ENCODE results near the gene CIP2A. TPM values are rescaled to one million over a fixed set of nuclear protein-coding genes. Genes with fewer than 3 reads are reported as not detected.

The CIP2A gene
- total and polyA plus RNA-seq, 2 donors (not counting 1 experiment from before 2014, with no cell fraction given): 7.9 to 10.1 TPM

- H3K4me2 ChIP-seq (ENCODE audit: extremely low read depth, insufficient read depth, low read length): no peak overlapping the region
- no peak for DNase-seq (ENCODE audit: low read depth in 2 of 2)
- TF ChIP-seq EZH2 (IDR thresholded peaks at IDR 0.05; ENCODE audit: low read length, missing control alignments): no peak
- TF ChIP-seq, protein P1, sequence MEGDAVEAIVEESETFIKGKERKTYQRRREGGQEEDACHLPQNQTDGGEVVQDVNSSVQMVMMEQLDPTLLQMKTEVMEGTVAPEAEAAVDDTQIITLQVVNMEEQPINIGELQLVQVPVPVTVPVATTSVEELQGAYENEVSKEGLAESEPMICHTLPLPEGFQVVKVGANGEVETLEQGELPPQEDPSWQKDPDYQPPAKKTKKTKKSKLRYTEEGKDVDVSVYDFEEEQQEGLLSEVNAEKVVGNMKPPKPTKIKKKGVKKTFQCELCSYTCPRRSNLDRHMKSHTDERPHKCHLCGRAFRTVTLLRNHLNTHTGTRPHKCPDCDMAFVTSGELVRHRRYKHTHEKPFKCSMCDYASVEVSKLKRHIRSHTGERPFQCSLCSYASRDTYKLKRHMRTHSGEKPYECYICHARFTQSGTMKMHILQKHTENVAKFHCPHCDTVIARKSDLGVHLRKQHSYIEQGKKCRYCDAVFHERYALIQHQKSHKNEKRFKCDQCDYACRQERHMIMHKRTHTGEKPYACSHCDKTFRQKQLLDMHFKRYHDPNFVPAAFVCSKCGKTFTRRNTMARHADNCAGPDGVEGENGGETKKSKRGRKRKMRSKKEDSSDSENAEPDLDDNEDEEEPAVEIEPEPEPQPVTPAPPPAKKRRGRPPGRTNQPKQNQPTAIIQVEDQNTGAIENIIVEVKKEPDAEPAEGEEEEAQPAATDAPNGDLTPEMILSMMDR (conservative IDR thresholded peaks at IDR 0.05 in 1 of 2, IDR thresholded peaks at IDR 0.05 in 1 of 2; ENCODE audit: low read depth in 1 of 2, low read length in 2 of 2): no peak
- no peaks in the 10 kb centered on the region for H3K27me3 ChIP-seq (ENCODE audit: control insufficient read depth, insufficient read depth, low read length)
- H3K9ac ChIP-seq (ENCODE audit: insufficient read depth, low read length): no peak overlapping the region
- peaks cover 2% of the 10 kb centered on the region for H3K36me3 ChIP-seq (ENCODE audit: control insufficient read depth, insufficient read depth, low read length)
- no peaks in the 10 kb centered on the region for H4K20me1 ChIP-seq (ENCODE audit: control insufficient read depth, extremely low read depth, insufficient read depth, low read length)
- H2AFZ ChIP-seq (ENCODE audit: low read length): no peak overlapping the region
- H3K27ac ChIP-seq (ENCODE audit: insufficient read depth, low read length): no peak overlapping the region
- H3K9me3 ChIP-seq (ENCODE audit: control insufficient read depth, insufficient read depth, low read depth, low read length): no peaks in the 10 kb centered on the region
- H3K4me1 ChIP-seq (ENCODE audit: control insufficient read depth, extremely low read depth, insufficient read depth, low read length): no peaks in the 10 kb centered on the region
- H3K4me3 ChIP-seq (replicated peaks in 1 of 4; ENCODE audit: control extremely low read depth in 1 of 4, insufficient read depth in 1 of 4, low read depth in 3 of 4, low read length in 4 of 4): no peak overlapping the region
- no peaks in the 10 kb centered on the region for H3K79me2 ChIP-seq (ENCODE audit: control insufficient read depth, insufficient read depth, low read length)
Observed at GRCh38 chr3:108578064-108578463, 11.2 kb downstream of the CIP2A start.

- Histone ChIP-seq H3K27ac (ENCODE audit: insufficient read depth, low read length) (no peak overlapping the region), H3K79me2 (ENCODE audit: control insufficient read depth, insufficient read depth, low read length) (no peaks in the 10 kb centered on the region), H3K4me1 (ENCODE audit: control insufficient read depth, extremely low read depth, insufficient read depth, low read length) (no peaks in the 10 kb centered on the region), H4K20me1 (ENCODE audit: control insufficient read depth, extremely low read depth, insufficient read depth, low read length) (no peaks in the 10 kb centered on the region), H3K27me3 (ENCODE audit: control insufficient read depth, insufficient read depth, low read length) (no peaks in the 10 kb centered on the region), H3K4me2 (ENCODE audit: extremely low read depth, insufficient read depth, low read length) (no peak overlapping the region), H3K9ac (ENCODE audit: insufficient read depth, low read length) (no peak overlapping the region), H3K36me3 (ENCODE audit: control insufficient read depth, insufficient read depth, low read length) (no peaks in the 10 kb centered on the region), H3K9me3 (ENCODE audit: control insufficient read depth, insufficient read depth, low read depth, low read length) (no peaks in the 10 kb centered on the region), H2AFZ (ENCODE audit: low read length) (no peak overlapping the region), H3K4me3 (replicated peaks in 1 of 4; ENCODE audit: control extremely low read depth in 1 of 4, insufficient read depth in 1 of 4, low read depth in 3 of 4, low read length in 4 of 4) (no peak overlapping the region)
- no peak for DNase-seq (ENCODE audit: low read depth in 2 of 2)
- no peak for TF ChIP-seq EZH2 (IDR thresholded peaks at IDR 0.05; ENCODE audit: low read length, missing control alignments)
- TF ChIP-seq, protein P1 (conservative IDR thresholded peaks at IDR 0.05 in 1 of 2, IDR thresholded peaks at IDR 0.05 in 1 of 2; ENCODE audit: low read depth in 1 of 2, low read length in 2 of 2): no peak
Observed at GRCh38 chr3:108569336-108569735, 19.9 kb downstream of the CIP2A start.

- Histone ChIP-seq H3K4me2 (ENCODE audit: extremely low read depth, insufficient read depth, low read length) (no peak overlapping the region), H3K36me3 (ENCODE audit: control insufficient read depth, insufficient read depth, low read length) (no peaks in the 10 kb centered on the region), H4K20me1 (ENCODE audit: control insufficient read depth, extremely low read depth, insufficient read depth, low read length) (no peaks in the 10 kb centered on the region), H3K79me2 (ENCODE audit: control insufficient read depth, insufficient read depth, low read length) (no peaks in the 10 kb centered on the region), H3K27ac (ENCODE audit: insufficient read depth, low read length) (no peak overlapping the region), H3K4me3 (replicated peaks in 1 of 4; ENCODE audit: control extremely low read depth in 1 of 4, insufficient read depth in 1 of 4, low read depth in 3 of 4, low read length in 4 of 4) (no peak overlapping the region), H3K4me1 (ENCODE audit: control insufficient read depth, extremely low read depth, insufficient read depth, low read length) (no peaks in the 10 kb centered on the region), H3K9me3 (ENCODE audit: control insufficient read depth, insufficient read depth, low read depth, low read length) (no peaks in the 10 kb centered on the region), H2AFZ (ENCODE audit: low read length) (no peak overlapping the region), H3K27me3 (ENCODE audit: control insufficient read depth, insufficient read depth, low read length) (no peaks in the 10 kb centered on the region), H3K9ac (ENCODE audit: insufficient read depth, low read length) (no peak overlapping the region)
- TF ChIP-seq, protein P1 (conservative IDR thresholded peaks at IDR 0.05 in 1 of 2, IDR thresholded peaks at IDR 0.05 in 1 of 2; ENCODE audit: low read depth in 1 of 2, low read length in 2 of 2): no peak
- TF ChIP-seq EZH2 (IDR thresholded peaks at IDR 0.05; ENCODE audit: low read length, missing control alignments): no peak
- DNase-seq (ENCODE audit: low read depth in 2 of 2): no peak
Observed at GRCh38 chr3:108566599-108566998, 22.6 kb downstream of the CIP2A start.

Data from fibroblast of lung (primary cell).